ENCODE results near the gene PSME2.

- TF ChIP-seq CTCF (IDR thresholded peaks at IDR 0.05; ENCODE audit: insufficient read depth, low read depth, low read length) (no peak), EZH2 (IDR thresholded peaks at IDR 0.05; ENCODE audit: insufficient read depth, low read length) (no peak)
Measured at GRCh38 chr14:24102357-24103048, 43.9 kb downstream of the PSME2 start.

Data from astrocyte (in vitro differentiated cells and primary cell).